T-cell (primary cell): Measurements from ENCODE around the gene ADAM12. TPM values are rescaled to one million over a fixed set of nuclear protein-coding genes. Genes with fewer than 3 reads are reported as not detected.
"Not testable (repeated sequence)": the region's sequence is repeated elsewhere in the genome, so short reads cannot be mapped to it uniquely, and the experiment has no call there.

Source experiments
- ATAC-seq, 4 experiments: fragments of 200-7000 bp in 3 of 4; fragments of 150-1000 bp in 1 of 4; cut with Tn5 transposase; replicated peaks in 1 of 4; 1 replicate in 3 of 4; 2 replicates in 1 of 4; pipeline ENCODE4 v1.10.0; 2021; ENCODE audit warnings: moderate library complexity in 3 of 4, mild to moderate bottlenecking in 2 of 4, moderate number of reproducible peaks in 1 of 4
- CTCF ChIA-PET, 2 donors: fragments of 300-600 bp; sonication (Branson Sonifier 250); formaldehyde crosslinking; loops; one replicate each; lab custom pipeline; 2022; ENCODE audit warnings: antibody characterized with exemption in 2 of 2; lab: Charles Lee
- POLR2A ChIA-PET, 2 donors: fragments of 300-600 bp; sonication (Branson Sonifier 250); formaldehyde crosslinking; loops; one replicate each; lab custom pipeline; 2022; ENCODE audit warnings: antibody characterized with exemption in 2 of 2; lab: Charles Lee
- DNase-seq, 35 experiments: peaks; one replicate each; pipeline versions ENCODE4 v3.0.0 to v3.0.0-alpha.2; 2013 to 2023
- H3K27ac ChIP-seq: one replicate; pipeline ENCODE4 v1.5.1; 2013; ENCODE audit warnings: low read length
- H3K27me3 ChIP-seq, 2 experiments: replicated peaks in 1 of 2; 1 replicate in 1 of 2; 2 replicates in 1 of 2; pipeline versions ENCODE4 v1.6.1 to v1.7.0; 2013; ENCODE audit warnings: low read length in 1 of 2, mixed read lengths in 1 of 2; ENCODE audit not compliant: control insufficient read depth in 2 of 2, insufficient read depth in 2 of 2; ENCODE audit errors: extremely low read depth in 1 of 2
- H3K36me3 ChIP-seq, 2 donors: 1 replicate in 1 of 2; 2 replicates in 1 of 2; pipeline versions ENCODE4 v1.6.1 to v1.7.0; 2013; ENCODE audit warnings: low read length in 1 of 2; ENCODE audit not compliant: control insufficient read depth in 2 of 2, insufficient read depth in 1 of 2; ENCODE audit errors: extremely low read depth in 1 of 2
- H3K4me1 ChIP-seq, 2 experiments: 1 replicate in 1 of 2; 2 replicates in 1 of 2; pipeline versions ENCODE4 v1.6.1 to v1.7.0; 2013; ENCODE audit warnings: low read length in 2 of 2, mixed read lengths in 1 of 2; ENCODE audit not compliant: insufficient read depth in 2 of 2, control insufficient read depth in 1 of 2; ENCODE audit errors: extremely low read depth in 1 of 2
- H3K4me3 ChIP-seq, 2 donors: 1 replicate in 1 of 2; 2 replicates in 1 of 2; pipeline versions ENCODE4 v1.5.1 to v1.7.0; 2013; ENCODE audit warnings: mild to moderate bottlenecking in 2 of 2, low read length in 1 of 2, moderate library complexity in 1 of 2; ENCODE audit not compliant: control insufficient read depth in 1 of 2; ENCODE audit errors: extremely low read depth in 1 of 2
- H3K9me3 ChIP-seq: 2 replicates; pipeline ENCODE4 v1.7.0; 2013
- H3K27ac Mint-ChIP-seq, 2 donors: one replicate each; pipeline ENCODE4 v1.8.0; 2020 to 2021; ENCODE audit warnings: mild to moderate bottlenecking in 2 of 2, mixed read lengths in 2 of 2
- H3K27me3 Mint-ChIP-seq, 2 donors: one replicate each; pipeline ENCODE4 v1.8.0; 2021 to 2022; ENCODE audit warnings: mixed read lengths in 2 of 2
- H3K36me3 Mint-ChIP-seq: one replicate; pipeline ENCODE4 v1.8.0; 2021; ENCODE audit warnings: mixed read lengths
- H3K4me1 Mint-ChIP-seq, 3 donors: one replicate each; pipeline ENCODE4 v1.8.0; 2020 to 2022; ENCODE audit warnings: mixed read lengths in 3 of 3, mild to moderate bottlenecking in 1 of 3
- H3K4me3 Mint-ChIP-seq, 3 donors: one replicate each; pipeline ENCODE4 v1.8.0; 2020 to 2022; ENCODE audit warnings: mild to moderate bottlenecking in 3 of 3, mixed read lengths in 3 of 3, moderate library complexity in 3 of 3
- H3K9me3 Mint-ChIP-seq, 3 donors: one replicate each; pipeline ENCODE4 v1.8.0; 2020 to 2022; ENCODE audit warnings: mixed read lengths in 3 of 3
- WGBS: methylation state at CpG from one replicate; pipeline ENCODE4 v1.1.5; 2013; ENCODE audit warnings: missing lambda C conversion rate; ENCODE audit not compliant: insufficient coverage; 5-methylcytosine and 5-hydroxymethylcytosine counted together
- total RNA-seq, 35 experiments: library from RNA in 6 of 35; stranded (reverse) in 6 of 35; fragments of 120-200 nt in 1 of 35; gene quantifications; one replicate each; pipeline versions ENCODE4 v1.2.1 to v1.2.4 and lab custom pipeline; 2013 to 2026

The ADAM12 gene
- total RNA-seq, 5 donors from 2014 or later (not counting 1 experiment from before 2014, with no cell fraction given) = 0.35 to 5.7 (median 1.2) TPM

GRCh38 chr10:126058104-126058503 lies 330.2 kb downstream of the ADAM12 start:
- ATAC-seq = no peak
- POLR2A ChIA-PET = interaction anchor here in 1 of 2 donors (0.6 kb wide), 1 partner anchor 21 kb away, joined by 3 read pairs; no protein-coding TSS in a partner anchor
- H3K27me3 ChIP-seq = peaks cover 0 to 6% of the 10 kb centered on the region in 2 experiments

GRCh38 chr10:126057494-126057893 lies 330.8 kb downstream of the ADAM12 start:
- CTCF ChIA-PET = no interaction called here
- no peak overlapping the region for H3K27ac Mint-ChIP-seq
- WGBS = no CpG with 5 or more reads among the region's 8 CpGs
- no peaks in the 10 kb centered on the region for H3K9me3 Mint-ChIP-seq
- Histone ChIP-seq H3K4me1 (no peaks in the 10 kb centered on the region), H3K9me3 (no peaks in the 10 kb centered on the region), H3K36me3 (no peaks in the 10 kb centered on the region), H3K27me3 (peaks cover 0 to 6% of the 10 kb centered on the region in 2 experiments), H3K27ac (no peak overlapping the region), H3K4me3 (no peak overlapping the region)
- H3K4me3 Mint-ChIP-seq = no peak overlapping the region
- H3K27me3 Mint-ChIP-seq = peaks cover 4 to 7% of the 10 kb centered on the region in 2 donors
- DNase-seq = no peak
- ATAC-seq = no peak
- no peaks in the 10 kb centered on the region for H3K4me1 Mint-ChIP-seq
- POLR2A ChIA-PET = no interaction called here
- H3K36me3 Mint-ChIP-seq = no peaks in the 10 kb centered on the region

More at GRCh38 chr10:126058104-126058503, 330.2 kb downstream of the ADAM12 start:
- Mint-ChIP-seq H3K9me3 (no peaks in the 10 kb centered on the region), H3K4me1 (no peaks in the 10 kb centered on the region), H3K27ac (no peak overlapping the region), H3K27me3 (peaks cover 3 to 7% of the 10 kb centered on the region in 2 donors), H3K4me3 (no peak overlapping the region), H3K36me3 (no peaks in the 10 kb centered on the region)
- H3K36me3 ChIP-seq = no peaks in the 10 kb centered on the region
- H3K9me3 ChIP-seq = no peaks in the 10 kb centered on the region
- H3K4me3 ChIP-seq = no peak overlapping the region
- WGBS = 80% methylated on average over 3 of the region's 6 CpGs
- DNase-seq = no peak
- CTCF ChIA-PET = no interaction called here
- H3K4me1 ChIP-seq = no peaks in the 10 kb centered on the region
- no peak overlapping the region for H3K27ac ChIP-seq

DNA sequence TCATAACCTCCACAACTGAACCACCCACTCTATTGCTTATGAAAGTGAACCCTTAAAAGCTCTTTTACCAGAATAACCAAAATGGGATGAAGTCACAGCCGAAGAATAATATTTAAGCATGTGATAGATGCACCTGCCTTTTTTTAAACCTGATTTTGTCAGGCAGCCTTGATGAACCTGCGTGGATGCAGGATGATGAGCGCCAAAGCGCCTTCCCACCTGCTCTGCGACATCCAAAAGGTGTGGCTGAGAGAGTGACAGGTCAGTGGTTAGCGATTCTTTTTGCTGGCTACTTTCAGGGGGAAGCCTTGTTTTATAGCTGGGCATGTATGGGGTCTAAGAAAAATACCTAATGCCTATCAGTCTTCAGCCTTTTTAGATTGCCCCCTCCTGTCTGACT lies 334.1 kb downstream of the ADAM12 start:
- no peak overlapping the region for H3K27ac ChIP-seq
- H3K27me3 Mint-ChIP-seq = peaks cover 4 to 12% of the 10 kb centered on the region in 2 donors
- POLR2A ChIA-PET = no interaction called here
- H3K9me3 ChIP-seq = no peaks in the 10 kb centered on the region
- 91% methylated on average over 4 of the region's 6 CpGs for WGBS
- H3K36me3 Mint-ChIP-seq = no peaks in the 10 kb centered on the region
- H3K27ac Mint-ChIP-seq = no peak overlapping the region
- no peaks in the 10 kb centered on the region for H3K9me3 Mint-ChIP-seq
- no peak overlapping the region for H3K4me3 ChIP-seq
- ATAC-seq (no peak), DNase-seq (no peak)
- H3K4me1 Mint-ChIP-seq = no peaks in the 10 kb centered on the region
- no peaks in the 10 kb centered on the region for H3K4me1 ChIP-seq
- H3K4me3 Mint-ChIP-seq = no peak overlapping the region
- CTCF ChIA-PET = no interaction called here
- peaks cover 0 to 4% of the 10 kb centered on the region in 2 experiments for H3K27me3 ChIP-seq
- H3K36me3 ChIP-seq = no peaks in the 10 kb centered on the region

DNA sequence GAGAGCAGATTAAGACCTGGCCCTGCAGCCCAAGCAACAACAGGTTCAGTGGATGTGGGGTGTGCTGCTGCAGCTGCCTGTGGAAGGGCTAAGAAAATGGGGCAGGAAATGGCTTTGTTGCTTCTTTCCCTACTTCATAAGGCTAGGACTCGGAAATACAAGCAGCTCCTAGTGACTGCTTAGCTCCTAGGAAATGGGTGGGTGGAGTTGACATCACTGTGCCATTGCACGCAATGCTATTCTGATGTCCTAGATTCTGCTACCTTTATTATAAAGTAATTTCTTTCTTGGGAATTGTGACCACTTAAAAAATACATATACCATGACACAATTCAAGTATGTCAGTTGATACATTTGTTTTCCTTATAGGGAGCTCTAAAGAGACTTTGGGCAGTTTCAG lies 336.1 kb downstream of the ADAM12 start:
- Histone ChIP-seq H3K4me1 (no peaks in the 10 kb centered on the region), H3K27me3 (no peaks in the 10 kb centered on the region), H3K9me3 (no peaks in the 10 kb centered on the region), H3K36me3 (no peaks in the 10 kb centered on the region), H3K4me3 (no peak overlapping the region), H3K27ac (no peak overlapping the region)
- ChIA-PET CTCF (no interaction called here), POLR2A (no interaction called here)
- Mint-ChIP-seq H3K27ac (no peak overlapping the region), H3K9me3 (no peaks in the 10 kb centered on the region), H3K4me3 (no peak overlapping the region), H3K27me3 (peaks cover 4 to 12% of the 10 kb centered on the region in 2 donors), H3K4me1 (no peaks in the 10 kb centered on the region), H3K36me3 (no peaks in the 10 kb centered on the region)
- ATAC-seq = no peak
- WGBS = no CpG with 5 or more reads among the region's 2 CpGs
- DNase-seq = no peak

DNA sequence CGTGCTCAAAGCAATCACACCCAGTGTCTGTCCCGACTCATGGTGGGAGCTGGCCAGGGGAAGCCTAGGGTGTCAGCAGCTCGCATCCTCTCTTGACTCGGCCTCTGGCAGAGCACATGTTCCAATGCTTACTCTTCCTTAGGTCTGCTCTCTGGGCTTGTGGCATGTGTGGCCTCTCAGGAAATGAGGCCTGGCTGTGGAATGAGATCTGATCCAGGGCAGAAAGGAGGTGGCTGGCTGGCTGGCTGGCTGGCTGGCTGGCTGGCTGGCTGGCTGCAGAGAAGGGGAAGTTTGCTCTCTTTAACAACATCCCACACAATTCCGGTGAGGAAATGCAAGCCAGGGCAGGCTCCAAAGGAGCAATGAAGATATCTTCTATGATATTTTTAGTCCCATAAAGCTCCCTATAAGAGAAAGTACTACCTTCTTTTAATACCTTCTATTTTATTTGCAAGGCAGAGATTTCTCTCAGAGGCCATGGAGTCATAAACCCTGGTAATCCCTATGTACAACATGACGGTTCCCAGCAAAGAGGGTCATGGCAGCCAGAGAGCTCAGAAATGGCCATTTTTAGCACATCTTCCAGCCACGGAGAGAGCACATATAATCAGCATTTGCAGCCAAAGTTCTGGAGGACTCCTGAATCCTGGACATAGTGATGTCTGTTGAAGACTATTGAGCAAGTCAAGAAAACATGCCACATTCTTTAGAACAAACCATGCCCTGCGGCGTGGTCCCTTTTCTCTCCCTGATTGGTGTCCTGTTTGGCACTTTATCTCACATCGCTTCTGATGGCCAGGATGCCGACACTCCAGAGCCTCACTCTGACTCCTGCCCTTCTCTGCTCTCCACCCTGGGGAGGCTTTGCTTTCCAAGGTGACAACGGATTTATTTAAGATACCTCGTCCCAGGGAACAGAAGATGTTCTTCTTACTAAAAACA lies 338.2 kb downstream of the ADAM12 start:
- H3K4me1 ChIP-seq = no peaks in the 10 kb centered on the region
- no peaks in the 10 kb centered on the region for H3K4me1 Mint-ChIP-seq
- no peak overlapping the region for H3K27ac ChIP-seq
- H3K4me3 Mint-ChIP-seq = no peak overlapping the region
- H3K27me3 Mint-ChIP-seq = peaks cover 4 to 8% of the 10 kb centered on the region in 2 donors
- CTCF ChIA-PET = interaction anchor here in 1 of 2 donors (0.6 kb wide), 1 partner anchor 63 kb away, joined by 3 read pairs; no protein-coding TSS in a partner anchor
- no peak overlapping the region for H3K4me3 ChIP-seq
- ATAC-seq (no peak), DNase-seq (no peak)
- H3K36me3 ChIP-seq = no peaks in the 10 kb centered on the region
- H3K9me3 ChIP-seq = no peaks in the 10 kb centered on the region
- no peak overlapping the region for H3K27ac Mint-ChIP-seq
- no peaks in the 10 kb centered on the region for H3K36me3 Mint-ChIP-seq
- 72% methylated on average over 10 of the region's 13 CpGs for WGBS
- POLR2A ChIA-PET = no interaction called here
- no peaks in the 10 kb centered on the region for H3K9me3 Mint-ChIP-seq
- H3K27me3 ChIP-seq = no peaks in the 10 kb centered on the region

- H3K4me3 Mint-ChIP-seq, H3K36me3 ChIP-seq, POLR2A ChIA-PET, H3K9me3 Mint-ChIP-seq, H3K27me3 Mint-ChIP-seq, H3K4me1 ChIP-seq, H3K4me3 ChIP-seq, H3K27me3 ChIP-seq, DNase-seq, H3K4me1 Mint-ChIP-seq, H3K27ac Mint-ChIP-seq, CTCF ChIA-PET, H3K9me3 ChIP-seq, H3K27ac ChIP-seq, H3K36me3 Mint-ChIP-seq, ATAC-seq: not testable (repeated sequence)
- no CpG with 5 or more reads among the region's 1 CpG for WGBS
These were observed 340.5 kb downstream of the ADAM12 start for GRCh38 chr10:126047749-126048148.
